Endothelial cell of umbilical vein (primary cell): ENCODE results near the gene ZBTB12. TPM values are rescaled to one million over a fixed set of nuclear protein-coding genes. Genes with fewer than 3 reads are reported as not detected.

Source experiments
- BruUV-seq: library from RNA; stranded (reverse); fragments of 400-500 nt; replicated peaks from 2 replicates; lab custom pipeline; 2021; lab: Mats Ljungman, UMichigan
- CTCF ChIA-PET: fragments of 300-600, 350-600 bp; sonication (Branson Sonifier 250); formaldehyde crosslinking; loops from one replicate; lab custom pipeline; 2021; ENCODE audit warnings: antibody characterized with exemption, inconsistent platforms; lab: Charles Lee
- POLR2A ChIA-PET: fragments of 300-600, 350-600 bp; sonication (Branson Sonifier 250); formaldehyde crosslinking; loops from one replicate; lab custom pipeline; 2021; ENCODE audit warnings: antibody characterized with exemption, inconsistent platforms; lab: Charles Lee
- DNase-seq: peaks from one replicate; pipeline ENCODE4 v3.0.0-alpha.2; 2011; ENCODE audit warnings: low read depth, low spot score
- FAIRE-seq: peaks from 2 replicates; lab custom pipeline; 2011; peaks lifted over from hg19 to GRCh38; lab: Jason Lieb, UNC
- H2AFZ ChIP-seq: 2 replicates; pipeline ENCODE4 v1.6.0; 2012; ENCODE audit warnings: low read depth, low read length, control low read depth, inconsistent platforms
- H3K27ac ChIP-seq: 2 replicates; pipeline ENCODE4 v1.5.1; 2011; ENCODE audit warnings: low read depth, mild to moderate bottlenecking, control low read depth, low read length, moderate library complexity; ENCODE audit not compliant: insufficient read depth
- H3K27me3 ChIP-seq, 2 experiments: 2 replicates each; pipeline versions ENCODE4 v1.6.0 to v1.6.1; 2011; ENCODE audit warnings: low read length in 2 of 2, mixed read lengths in 1 of 2; ENCODE audit not compliant: control insufficient read depth in 2 of 2, insufficient read depth in 2 of 2
- H3K36me3 ChIP-seq, 2 experiments: 2 replicates in 1 of 2; 3 replicates in 1 of 2; pipeline ENCODE4 v1.5.1; 2011; ENCODE audit warnings: low read length in 2 of 2, mild to moderate bottlenecking in 1 of 2, moderate library complexity in 1 of 2; ENCODE audit not compliant: control insufficient read depth in 2 of 2, insufficient read depth in 2 of 2; ENCODE audit errors: extremely low read depth in 1 of 2
- H3K4me1 ChIP-seq: 3 replicates; pipeline ENCODE4 v1.5.1; 2011; ENCODE audit warnings: mild to moderate bottlenecking, low read length; ENCODE audit not compliant: control insufficient read depth, insufficient read depth; ENCODE audit errors: extremely low read depth
- H3K4me2 ChIP-seq: 2 replicates; pipeline ENCODE4 v1.6.1; 2011; ENCODE audit warnings: low read length, control low read depth, mixed read lengths; ENCODE audit not compliant: insufficient read depth
- H3K4me3 ChIP-seq, 3 experiments: fragments of 200-600 bp in 1 of 3; sonication (generic), shearing (Covaris generic) in 1 of 3; replicated peaks in 1 of 3; 2 replicates each; pipeline ENCODE4 v1.5.1; 2011 to 2016; ENCODE audit warnings: control low read depth in 3 of 3, low read length in 3 of 3, mild to moderate bottlenecking in 2 of 3, inconsistent platforms in 1 of 3, low read depth in 1 of 3, moderate library complexity in 1 of 3; ENCODE audit not compliant: insufficient read depth in 1 of 3
- H3K79me2 ChIP-seq: 2 replicates; pipeline ENCODE4 v1.6.0; 2012; ENCODE audit warnings: low read length, inconsistent platforms; ENCODE audit not compliant: control insufficient read depth, insufficient read depth
- H3K9ac ChIP-seq: replicated peaks from 2 replicates; pipeline ENCODE3; 2011; ENCODE audit warnings: low read length, control low read depth; ENCODE audit not compliant: insufficient read depth; ENCODE audit errors: extremely low read depth
- H3K9me1 ChIP-seq: replicated peaks from 3 replicates; pipeline ENCODE4 v1.6.0; 2011; ENCODE audit warnings: mild to moderate bottlenecking, low read length; ENCODE audit not compliant: control insufficient read depth, insufficient read depth; ENCODE audit errors: extremely low read depth
- H3K9me3 ChIP-seq: replicated peaks from 2 replicates; pipeline ENCODE4 v1.5.1; 2012; ENCODE audit warnings: low read length, inconsistent platforms; ENCODE audit not compliant: control insufficient read depth, insufficient read depth
- H4K20me1 ChIP-seq: replicated peaks from 2 replicates; pipeline ENCODE3; 2011; ENCODE audit warnings: mild to moderate bottlenecking, low read length; ENCODE audit not compliant: control insufficient read depth, insufficient read depth; ENCODE audit errors: extremely low read depth
- EZH2 ChIP-seq: IDR thresholded peaks from 2 replicates; pipeline ENCODE4 v1.6.1; 2012; ENCODE audit warnings: borderline replicate concordance, low read depth, mild to moderate bottlenecking, moderate library complexity, low read length, inconsistent platforms; ENCODE audit not compliant: severe bottlenecking
- FOS ChIP-seq: IDR thresholded peaks from 2 replicates; pipeline ENCODE4 v1.6.1; 2011; ENCODE audit warnings: mild to moderate bottlenecking, low read length, moderate library complexity, borderline replicate concordance; ENCODE audit not compliant: insufficient read depth
- GATA2 ChIP-seq: IDR thresholded peaks from 2 replicates; pipeline ENCODE4 v1.7.0; 2011; ENCODE audit warnings: low read depth, mild to moderate bottlenecking, moderate library complexity, mixed read lengths, low read length; ENCODE audit not compliant: insufficient read length, insufficient read depth
- JUN ChIP-seq: IDR thresholded peaks from 2 replicates; pipeline ENCODE4 v1.6.1; 2011; ENCODE audit warnings: borderline replicate concordance, low read depth; ENCODE audit not compliant: insufficient read length, insufficient read depth
- MYC ChIP-seq: IDR thresholded peaks from one replicate; pipeline ENCODE4 v1.6.1; 2011; ENCODE audit warnings: mild to moderate bottlenecking, low read depth, low read length
- POLR2A ChIP-seq: IDR thresholded peaks from 2 replicates; pipeline ENCODE4 v1.6.1; 2012; ENCODE audit warnings: low read depth, mild to moderate bottlenecking, control low read depth, low read length
- POLR2AphosphoS5 ChIP-seq: IDR thresholded peaks from 2 replicates; pipeline ENCODE4 v1.6.1; 2012; ENCODE audit warnings: low read depth, mild to moderate bottlenecking, control low read depth, low read length, moderate library complexity; ENCODE audit not compliant: insufficient read depth
- dilution Hi-C: fragments of 300-500 bp; cut with MboI; formaldehyde crosslinking; loops from one replicate; pipeline ENCODE4 v1.15.0; 2019; ENCODE audit warnings: low sequenced_read_pairs; ENCODE audit not compliant: extremely low pct_ligation_motif_present
- intact Hi-C: fragments of 100-400 bp; cut with micrococcal nuclease; formaldehyde crosslinking; loops from one replicate; pipeline ENCODE4 v1.10.0; 2022
- polyA plus RNA-seq, 4 experiments: library from polyadenylated mRNA; depleted of rRNA in 3 of 4; stranded (reverse) in 3 of 4; unstranded in 1 of 4; fragments of >200 nt; gene quantifications; 2 replicates each; pipeline versions ENCODE4 v1.2.1 to v1.2.3, GENCODE V29; 2011 to 2012; ENCODE audit warnings: missing spikeins in 1 of 4
- total RNA-seq: library from RNA; stranded (reverse); gene quantifications from 2 replicates; pipeline ENCODE4 v1.2.3, GENCODE V29; 2021
- TF ChIP-seq, protein P1 (sequence below): IDR thresholded peaks from 2 replicates; pipeline ENCODE4 v1.6.1; 2011; ENCODE audit not compliant: insufficient read depth, insufficient read length
- TF ChIP-seq, protein P2 (sequence below), 2 donors: IDR thresholded peaks; 1 replicate in 1 of 2; 2 replicates in 1 of 2; pipeline ENCODE4 v1.5.1; 2011; ENCODE audit warnings: low read length in 2 of 2, mild to moderate bottlenecking in 2 of 2, moderate library complexity in 2 of 2, control low read depth in 1 of 2, inconsistent platforms in 1 of 2, low read depth in 1 of 2; ENCODE audit not compliant: insufficient read depth in 1 of 2; ENCODE audit errors: extremely low read depth in 1 of 2

Gene ZBTB12
- total and polyA plus RNA-seq, 2 donors (not counting 3 experiments of a cell fraction or from before 2014, with no cell fraction given), result 2.9 to 4.9 TPM

DNA sequence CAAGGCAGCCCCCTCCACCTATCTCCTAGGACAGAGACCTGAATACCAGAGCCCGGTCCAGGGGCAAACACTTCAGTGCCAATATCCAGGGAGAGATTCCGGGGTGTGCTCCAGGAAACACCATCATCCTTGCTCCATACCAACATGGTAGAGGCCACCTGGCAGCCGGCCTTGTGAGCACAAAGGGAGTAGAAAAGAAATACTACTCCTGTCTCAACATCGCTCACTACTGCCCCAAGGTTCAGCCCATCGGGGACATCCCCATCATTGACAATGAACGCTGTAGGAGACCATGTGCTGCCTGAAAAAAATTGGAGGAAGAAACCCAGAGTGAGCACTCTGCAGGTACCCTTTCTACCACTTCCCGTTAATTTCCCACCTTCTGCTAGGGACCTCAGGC, 40.7 kb downstream of the ZBTB12 start:
- Histone ChIP-seq H3K9ac (no peak overlapping the region), H3K9me1 (no peaks in the 10 kb centered on the region), H3K4me3 (no peak overlapping the region), H3K4me2 (no peak overlapping the region), H4K20me1 (no peaks in the 10 kb centered on the region), H3K27ac (no peak overlapping the region), H3K79me2 (peaks cover 4% of the 10 kb centered on the region), H3K36me3 (peaks cover 3 to 20% of the 10 kb centered on the region in 2 experiments), H3K9me3 (no peaks in the 10 kb centered on the region), H2AFZ (no peak overlapping the region), H3K4me1 (peaks cover 7% of the 10 kb centered on the region), H3K27me3 (no peaks in the 10 kb centered on the region)
- no peak for DNase-seq
- intact Hi-C loops (no loop called here), dilution Hi-C loops (no loop called here)
- no TSS peak for BruUV-seq
- no peak for FAIRE-seq
- TF ChIP-seq, protein P1, sequence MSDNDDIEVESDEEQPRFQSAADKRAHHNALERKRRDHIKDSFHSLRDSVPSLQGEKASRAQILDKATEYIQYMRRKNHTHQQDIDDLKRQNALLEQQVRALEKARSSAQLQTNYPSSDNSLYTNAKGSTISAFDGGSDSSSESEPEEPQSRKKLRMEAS, result no peak
- no peak for TF ChIP-seq POLR2A
- no peak for TF ChIP-seq EZH2
- no peak for TF ChIP-seq POLR2AphosphoS5
- TF ChIP-seq, protein P2, sequence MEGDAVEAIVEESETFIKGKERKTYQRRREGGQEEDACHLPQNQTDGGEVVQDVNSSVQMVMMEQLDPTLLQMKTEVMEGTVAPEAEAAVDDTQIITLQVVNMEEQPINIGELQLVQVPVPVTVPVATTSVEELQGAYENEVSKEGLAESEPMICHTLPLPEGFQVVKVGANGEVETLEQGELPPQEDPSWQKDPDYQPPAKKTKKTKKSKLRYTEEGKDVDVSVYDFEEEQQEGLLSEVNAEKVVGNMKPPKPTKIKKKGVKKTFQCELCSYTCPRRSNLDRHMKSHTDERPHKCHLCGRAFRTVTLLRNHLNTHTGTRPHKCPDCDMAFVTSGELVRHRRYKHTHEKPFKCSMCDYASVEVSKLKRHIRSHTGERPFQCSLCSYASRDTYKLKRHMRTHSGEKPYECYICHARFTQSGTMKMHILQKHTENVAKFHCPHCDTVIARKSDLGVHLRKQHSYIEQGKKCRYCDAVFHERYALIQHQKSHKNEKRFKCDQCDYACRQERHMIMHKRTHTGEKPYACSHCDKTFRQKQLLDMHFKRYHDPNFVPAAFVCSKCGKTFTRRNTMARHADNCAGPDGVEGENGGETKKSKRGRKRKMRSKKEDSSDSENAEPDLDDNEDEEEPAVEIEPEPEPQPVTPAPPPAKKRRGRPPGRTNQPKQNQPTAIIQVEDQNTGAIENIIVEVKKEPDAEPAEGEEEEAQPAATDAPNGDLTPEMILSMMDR (IDR thresholded peaks at IDR 0.05; ENCODE audit: extremely low read depth in 1 of 2, insufficient read depth in 1 of 2, low read depth in 1 of 2, low read length in 2 of 2), result no peak
- TF ChIP-seq FOS, result no peak
- no peak for TF ChIP-seq GATA2
- TF ChIP-seq MYC, result no peak
- no peak for TF ChIP-seq JUN
- ChIA-PET POLR2A (no interaction called here), CTCF (no interaction called here)
